Transverse colon (tissue), 3 donors: ENCODE results near the gene OR2F2.

Source experiments
- CTCF ChIP-seq, 5 experiments: fragments of 200-600 bp in 3 of 5; fragments of 450-650 bp in 2 of 5; sonication (generic) in 3 of 5; IDR thresholded peaks; 1 replicate in 2 of 5; 2 replicates in 3 of 5; pipeline ENCODE4 v1.5.1; 2016 to 2017; ENCODE audit warnings: antibody characterized with exemption in 5 of 5, inconsistent platforms in 3 of 5, mild to moderate bottlenecking in 2 of 5, moderate library complexity in 1 of 5
- EP300 ChIP-seq: sonication (generic); formaldehyde crosslinking; IDR thresholded peaks from one replicate; pipeline ENCODE4 v1.6.1; 2017; ENCODE audit warnings: antibody characterized with exemption, low read depth

GRCh38 chr7:143979359-143979758 is 44.3 kb downstream of the OR2F2 start:
- TF ChIP-seq CTCF (IDR thresholded peaks at IDR 0.05), result no peak
- TF ChIP-seq EP300, result no peak
